Measurements from ENCODE around the gene GLRA1.
"Not testable (repeated sequence)": the region's sequence is repeated elsewhere in the genome, so short reads cannot be mapped to it uniquely, and the experiment has no call there.

The GLRA1 gene

DNA sequence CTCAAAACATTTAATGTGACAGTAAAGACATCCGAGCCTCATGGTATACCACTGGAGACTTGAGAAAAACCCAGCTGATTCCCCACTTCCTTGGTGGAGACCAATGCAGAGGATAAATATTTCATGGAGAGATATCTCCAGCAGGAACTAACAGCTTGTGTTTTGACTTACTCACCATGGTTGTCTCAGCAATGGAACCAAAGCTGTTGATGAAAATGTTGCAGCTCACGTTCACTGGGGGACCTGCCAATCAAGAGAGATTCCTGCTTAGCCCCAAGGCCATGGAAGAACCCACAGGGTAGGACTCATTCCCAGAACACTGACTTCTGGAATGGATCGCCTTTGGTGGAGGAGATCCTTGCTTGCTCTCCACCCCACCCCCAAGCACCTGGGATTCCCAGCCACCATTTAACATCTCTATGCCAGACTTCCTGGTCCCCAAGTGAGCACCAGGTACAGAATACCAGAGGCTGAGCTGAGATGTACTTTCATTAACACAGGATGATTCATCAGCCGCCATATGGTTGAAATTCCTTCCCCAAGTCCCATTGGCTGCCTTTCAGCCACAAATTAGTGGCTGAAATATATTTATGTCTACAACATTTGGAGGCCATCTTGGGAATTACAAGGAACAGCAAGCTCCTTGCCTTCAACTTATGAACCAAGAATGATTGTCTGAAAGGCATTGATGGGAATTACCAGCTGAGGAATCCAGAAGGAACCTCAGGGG lies 37.9 kb downstream of the GLRA1 start:
- intact Hi-C loops (cut with micrococcal nuclease) = no loop called here
- Mint-ChIP-seq H3K4me3 (no peak overlapping the region), H3K27me3 (peaks cover 2% of the 10 kb centered on the region), H3K36me3 (ENCODE audit: low read depth) (no peaks in the 10 kb centered on the region), H3K27ac (no peak overlapping the region), H3K4me1 (ENCODE audit: low read depth) (no peaks in the 10 kb centered on the region), H3K9me3 (no peaks in the 10 kb centered on the region)

DNA sequence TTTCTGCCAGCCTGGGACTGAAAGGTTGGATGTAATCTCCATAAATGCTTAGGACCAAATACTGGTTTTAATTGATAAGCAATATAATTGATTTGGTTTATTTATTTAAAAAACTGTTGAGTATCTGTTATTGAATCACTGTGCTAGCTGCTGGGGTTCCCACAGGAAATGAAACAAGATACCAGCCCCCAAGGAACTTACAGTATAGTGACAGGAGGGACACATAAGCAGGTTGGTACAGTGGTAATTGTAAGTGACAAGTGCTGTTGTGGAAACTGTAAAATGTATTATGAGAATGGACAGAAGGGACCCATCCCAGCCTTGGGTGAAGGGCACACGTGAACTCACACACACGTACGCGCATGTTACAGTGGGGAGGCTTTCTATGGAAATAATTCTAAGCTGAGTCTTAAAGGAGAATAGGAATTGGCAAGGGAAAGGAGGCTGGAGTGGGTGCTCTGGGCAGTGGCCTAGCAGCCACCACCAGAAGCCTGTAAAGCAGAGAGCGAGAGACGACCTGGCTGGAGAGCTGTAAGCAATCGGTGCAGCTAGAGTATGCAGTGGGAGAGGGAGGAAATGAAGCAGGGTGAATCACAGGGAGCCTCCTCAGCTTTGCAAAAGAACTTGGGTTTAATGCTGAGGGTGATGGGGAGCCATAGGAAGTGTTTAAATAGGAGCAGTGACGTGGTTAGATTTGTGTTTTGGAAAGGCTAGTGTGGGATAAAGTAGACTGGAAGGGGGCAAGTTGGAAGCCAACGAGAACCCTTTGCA lies 39.3 kb downstream of the GLRA1 start:
- intact Hi-C loops (cut with micrococcal nuclease) = no loop called here
- Mint-ChIP-seq H3K4me1 (ENCODE audit: low read depth) (no peaks in the 10 kb centered on the region), H3K27ac (no peak overlapping the region), H3K27me3 (peaks cover 2% of the 10 kb centered on the region), H3K9me3 (no peaks in the 10 kb centered on the region), H3K4me3 (no peak overlapping the region), H3K36me3 (ENCODE audit: low read depth) (no peaks in the 10 kb centered on the region)

DNA sequence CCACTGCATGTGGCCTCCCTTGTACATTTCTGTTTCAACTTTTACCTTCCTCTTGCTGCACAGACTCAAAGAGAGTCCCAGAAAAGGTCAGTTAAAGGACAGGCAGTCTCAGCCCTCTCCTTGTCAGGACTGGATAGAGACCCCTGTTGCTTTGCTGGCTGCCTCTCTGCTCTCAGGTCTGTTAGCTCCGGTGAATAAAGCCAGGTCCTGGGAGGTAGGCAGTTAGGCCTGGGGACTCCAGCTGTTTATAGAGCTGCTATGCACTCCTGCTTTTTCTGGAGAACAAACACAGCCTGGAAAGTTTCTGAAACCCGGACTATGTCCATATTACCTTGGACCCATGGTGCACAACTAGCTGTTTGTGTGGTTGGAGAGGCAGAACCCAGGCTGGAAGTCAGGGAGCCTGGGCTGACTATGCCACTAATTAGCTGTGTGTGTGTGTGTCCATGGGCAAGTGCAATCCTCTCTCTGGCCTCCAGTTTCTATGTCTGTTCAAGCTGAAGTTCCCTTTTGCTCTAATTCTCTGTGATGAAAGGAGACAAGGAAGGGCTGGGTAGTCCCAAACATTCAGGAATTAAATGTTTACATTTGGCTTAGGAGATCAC lies 42.9 kb downstream of the GLRA1 start:
- intact Hi-C loops (cut with micrococcal nuclease) = no loop called here
- Mint-ChIP-seq H3K27me3 (peaks cover 2% of the 10 kb centered on the region), H3K4me3 (no peak overlapping the region), H3K27ac (no peak overlapping the region), H3K4me1 (ENCODE audit: low read depth) (no peaks in the 10 kb centered on the region), H3K9me3 (peaks cover 11% of the 10 kb centered on the region), H3K36me3 (ENCODE audit: low read depth) (no peaks in the 10 kb centered on the region)

DNA sequence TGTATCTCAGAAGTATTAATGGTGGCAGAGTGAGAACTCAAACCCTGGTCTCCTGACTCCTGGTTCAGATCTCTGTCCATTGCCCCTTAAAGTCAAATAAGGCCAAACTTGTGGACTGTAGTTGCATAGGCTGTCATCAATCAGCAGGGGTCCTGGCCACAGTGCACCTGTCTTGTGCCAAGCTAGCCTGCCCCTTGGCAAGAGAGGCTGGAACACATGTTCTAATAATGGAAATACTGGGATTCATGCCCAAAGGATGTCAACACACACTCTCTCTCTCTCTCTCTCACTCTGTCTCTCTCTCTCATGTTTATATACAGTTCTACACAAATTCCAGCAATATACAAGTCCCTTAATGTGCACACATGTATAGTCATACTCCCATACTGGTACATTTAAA lies 44.3 kb downstream of the GLRA1 start:
- Mint-ChIP-seq H3K27me3 (peaks cover 2% of the 10 kb centered on the region), H3K4me3 (no peak overlapping the region), H3K9me3 (peaks cover 19% of the 10 kb centered on the region), H3K4me1 (ENCODE audit: low read depth) (no peaks in the 10 kb centered on the region), H3K27ac (no peak overlapping the region), H3K36me3 (ENCODE audit: low read depth) (no peaks in the 10 kb centered on the region)
- intact Hi-C loops (cut with micrococcal nuclease) = no loop called here

DNA sequence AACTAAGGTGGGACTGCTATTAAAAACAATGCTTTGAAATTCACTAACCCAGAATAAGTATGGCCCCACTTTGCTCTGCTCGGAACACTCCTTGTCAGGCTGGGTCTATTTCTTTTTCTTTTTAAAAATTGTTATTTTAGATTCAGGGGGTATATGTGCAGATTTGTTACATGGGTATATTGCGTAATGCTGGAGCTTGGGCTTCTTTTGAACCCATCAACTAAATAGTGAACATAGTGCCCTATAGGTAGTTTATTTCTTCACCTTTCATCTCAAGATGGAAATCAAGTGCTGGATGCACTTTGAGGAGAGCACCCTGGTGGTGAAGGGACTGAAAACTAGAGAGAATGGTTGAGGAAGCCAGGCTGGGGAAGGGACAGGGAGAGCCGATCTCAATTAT lies 51.0 kb downstream of the GLRA1 start:
- intact Hi-C loops (cut with micrococcal nuclease) = no loop called here
- Mint-ChIP-seq H3K4me1 (ENCODE audit: low read depth) (no peaks in the 10 kb centered on the region), H3K4me3 (no peak overlapping the region), H3K36me3 (ENCODE audit: low read depth) (no peaks in the 10 kb centered on the region), H3K9me3 (peaks cover 19% of the 10 kb centered on the region), H3K27ac (no peak overlapping the region), H3K27me3 (no peaks in the 10 kb centered on the region)

DNA sequence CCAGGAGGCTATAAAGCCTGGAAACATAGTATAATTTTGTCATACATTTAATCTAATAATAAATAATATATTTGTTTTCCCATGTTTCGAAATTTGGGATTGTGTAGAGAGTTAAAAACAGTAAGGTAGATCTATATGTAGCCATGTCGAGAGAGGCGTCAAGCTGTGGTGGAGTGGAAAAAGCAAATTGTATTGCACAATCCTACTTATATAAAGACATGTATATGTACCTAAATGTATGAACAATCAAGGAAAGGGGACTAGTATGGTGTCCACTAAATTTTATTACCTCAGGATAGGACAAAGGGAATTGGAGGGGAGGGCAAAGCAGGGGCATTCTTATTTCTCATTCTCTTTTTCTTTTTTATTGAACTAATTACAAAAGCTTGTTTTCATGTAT lies 52.0 kb downstream of the GLRA1 start:
- no peak overlapping the region for H3K27ac Mint-ChIP-seq
- H3K4me3 Mint-ChIP-seq = no peak overlapping the region
- no peaks in the 10 kb centered on the region for H3K4me1 Mint-ChIP-seq (ENCODE audit: low read depth)
- H3K27me3 Mint-ChIP-seq = no peaks in the 10 kb centered on the region
- peaks cover 17% of the 10 kb centered on the region for H3K9me3 Mint-ChIP-seq
- intact Hi-C loops (cut with micrococcal nuclease) = no loop called here
- H3K36me3 Mint-ChIP-seq (ENCODE audit: low read depth) = no peaks in the 10 kb centered on the region

DNA sequence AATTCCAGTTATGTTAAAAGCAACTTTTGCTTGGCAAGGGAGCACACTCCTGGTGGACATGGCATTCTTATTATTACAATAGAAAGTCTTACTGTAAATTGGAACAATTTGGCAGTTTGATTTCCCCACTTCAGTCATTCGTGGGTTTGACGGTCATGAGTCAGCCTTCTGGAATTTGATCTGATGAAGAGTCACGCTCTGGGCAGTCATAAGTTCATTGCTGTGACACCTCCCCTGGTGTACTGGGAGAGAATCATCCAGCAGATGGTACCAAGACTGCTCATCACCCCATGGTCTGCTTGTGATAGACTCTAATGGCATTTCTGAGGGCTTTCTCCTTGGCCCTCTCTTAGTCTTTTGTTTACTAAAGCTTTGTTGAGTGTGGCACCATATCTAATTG lies 53.8 kb downstream of the GLRA1 start:
- Mint-ChIP-seq H3K36me3 (ENCODE audit: low read depth) (no peaks in the 10 kb centered on the region), H3K4me1 (ENCODE audit: low read depth) (no peaks in the 10 kb centered on the region), H3K4me3 (no peak overlapping the region), H3K27ac (no peak overlapping the region), H3K27me3 (no peaks in the 10 kb centered on the region), H3K9me3 (no peaks in the 10 kb centered on the region)
- intact Hi-C loops (cut with micrococcal nuclease) = no loop called here

DNA sequence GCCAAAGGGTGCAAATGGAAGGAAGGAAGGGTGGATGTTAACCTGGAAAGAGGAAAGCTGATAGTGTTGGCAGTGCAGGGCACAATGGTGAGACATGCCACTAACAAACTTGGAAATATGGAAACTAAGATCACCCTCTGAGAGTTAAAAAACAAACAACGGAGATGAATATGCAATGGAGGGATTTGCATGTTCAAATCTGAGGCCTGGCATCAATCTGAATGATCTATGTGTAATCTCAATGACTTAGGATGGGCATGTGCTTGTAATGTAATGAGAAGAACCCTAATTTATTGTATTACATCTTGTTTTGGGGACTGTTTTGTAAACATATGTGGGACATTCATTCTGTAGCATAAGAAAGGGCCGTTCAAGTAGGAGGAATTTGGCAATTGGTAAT lies 54.4 kb downstream of the GLRA1 start:
- H3K4me3 Mint-ChIP-seq = no peak overlapping the region

DNA sequence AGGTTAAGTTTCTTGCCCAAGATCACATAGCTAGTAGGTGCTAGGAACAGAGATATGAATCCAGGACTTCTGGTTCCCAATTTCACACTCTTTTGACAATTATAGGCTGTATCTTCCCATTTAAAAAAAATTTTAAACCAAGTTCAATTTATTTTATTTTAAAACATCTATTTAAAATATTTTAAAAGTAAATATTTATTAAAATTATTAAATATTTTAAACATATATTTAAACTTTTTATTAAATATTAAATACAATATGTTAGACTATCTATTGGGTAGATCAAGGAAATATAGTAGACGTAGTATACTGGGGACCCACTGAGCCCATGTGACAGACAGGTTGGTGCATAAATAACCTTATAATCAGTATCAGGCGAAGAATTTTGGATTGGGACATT lies 54.8 kb downstream of the GLRA1 start:
- Mint-ChIP-seq H3K4me1 (ENCODE audit: low read depth) (no peaks in the 10 kb centered on the region), H3K27me3 (no peaks in the 10 kb centered on the region), H3K9me3 (no peaks in the 10 kb centered on the region), H3K4me3 (no peak overlapping the region), H3K27ac (no peak overlapping the region), H3K36me3 (ENCODE audit: low read depth) (no peaks in the 10 kb centered on the region)
- intact Hi-C loops (cut with micrococcal nuclease) = no loop called here

More for the DNA sequence above, 54.4 kb downstream of the GLRA1 start:
- Mint-ChIP-seq H3K9me3 (no peaks in the 10 kb centered on the region), H3K36me3 (ENCODE audit: low read depth) (no peaks in the 10 kb centered on the region), H3K27me3 (no peaks in the 10 kb centered on the region), H3K27ac (no peak overlapping the region), H3K4me1 (ENCODE audit: low read depth) (no peaks in the 10 kb centered on the region)
- intact Hi-C loops (cut with micrococcal nuclease) = no loop called here

DNA sequence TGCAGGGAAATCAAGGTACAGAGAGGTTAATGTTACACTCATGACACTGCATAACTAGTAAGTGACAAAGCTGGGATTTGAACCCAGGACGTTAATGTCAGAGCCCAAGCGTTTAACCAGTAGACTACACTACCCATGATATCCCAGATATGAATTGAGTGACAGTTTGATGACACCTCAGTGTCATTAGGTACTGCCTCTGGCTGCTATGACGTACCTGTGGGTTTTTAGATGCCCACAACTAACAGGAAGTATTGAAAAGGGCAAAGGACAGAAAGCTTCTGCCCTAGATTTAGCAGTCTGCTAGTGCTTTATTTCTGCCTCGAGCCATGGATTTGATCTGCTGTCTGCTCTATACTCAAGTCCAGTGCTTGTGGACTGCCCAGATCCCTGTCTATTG lies 56.2 kb downstream of the GLRA1 start:
- Mint-ChIP-seq H3K4me3 (no peak overlapping the region), H3K36me3 (ENCODE audit: low read depth) (no peaks in the 10 kb centered on the region), H3K9me3 (no peaks in the 10 kb centered on the region), H3K27me3 (no peaks in the 10 kb centered on the region), H3K27ac (no peak overlapping the region), H3K4me1 (ENCODE audit: low read depth) (no peaks in the 10 kb centered on the region)
- intact Hi-C loops (cut with micrococcal nuclease) = no loop called here

DNA sequence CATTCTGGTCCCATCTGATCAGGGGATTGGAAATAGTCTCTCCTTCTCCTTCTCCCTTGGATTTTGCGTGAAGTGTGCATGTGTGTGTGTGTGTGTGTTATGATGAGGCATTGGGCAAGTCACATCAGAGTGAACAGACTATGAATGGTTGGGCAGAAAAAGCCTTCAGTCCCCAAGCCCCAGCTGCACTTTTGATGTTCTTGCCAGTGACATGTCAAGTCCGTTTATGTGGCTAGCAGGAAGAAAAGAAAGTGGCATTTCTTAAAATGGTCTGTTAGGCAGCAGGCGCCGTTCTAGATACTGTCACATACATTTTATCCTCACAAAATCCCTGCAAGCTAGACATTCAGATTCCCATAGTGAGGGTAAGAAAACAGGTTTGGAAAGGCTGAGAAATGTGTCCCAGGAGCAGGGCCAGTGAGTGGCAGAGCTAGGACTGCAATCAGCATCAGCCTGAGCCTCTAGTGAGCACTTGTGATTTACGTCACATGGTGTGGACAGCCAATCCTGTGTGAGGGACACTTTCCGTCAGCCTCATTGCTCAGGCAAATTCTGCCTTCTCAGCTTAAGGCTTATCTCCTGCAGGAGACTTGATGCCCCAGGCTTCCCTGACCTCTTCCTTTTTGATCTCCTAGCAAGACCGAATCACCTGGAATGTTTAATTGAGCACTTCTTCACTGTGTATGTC lies 60.4 kb downstream of the GLRA1 start:
- no peak overlapping the region for H3K4me3 Mint-ChIP-seq
- no peaks in the 10 kb centered on the region for H3K27me3 Mint-ChIP-seq
- H3K9me3 Mint-ChIP-seq = no peaks in the 10 kb centered on the region
- intact Hi-C loops (cut with micrococcal nuclease) = no loop called here
- H3K36me3 Mint-ChIP-seq (ENCODE audit: low read depth) = no peaks in the 10 kb centered on the region
- no peaks in the 10 kb centered on the region for H3K4me1 Mint-ChIP-seq (ENCODE audit: low read depth)
- no peak overlapping the region for H3K27ac Mint-ChIP-seq

DNA sequence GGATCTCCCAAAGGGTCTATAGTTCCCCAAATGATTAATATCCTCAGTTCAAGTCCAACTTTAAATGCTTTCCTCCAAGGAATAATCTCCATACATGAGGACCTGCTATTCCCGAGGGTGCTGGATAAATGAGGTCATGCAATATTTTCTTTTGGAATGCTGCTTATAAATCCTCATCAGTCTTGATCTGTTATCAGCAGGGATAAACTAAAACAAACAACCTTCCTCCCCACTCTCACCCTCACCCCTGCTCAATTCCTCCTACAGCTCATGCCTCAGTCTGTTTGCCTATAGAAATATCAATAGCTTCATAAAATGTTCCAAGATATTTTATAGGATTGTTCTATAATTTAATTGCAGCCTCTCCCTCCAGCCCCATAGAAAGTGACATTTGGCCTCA lies 61.1 kb downstream of the GLRA1 start:
- Mint-ChIP-seq H3K4me3 (no peak overlapping the region), H3K27ac (no peak overlapping the region), H3K4me1 (ENCODE audit: low read depth) (no peaks in the 10 kb centered on the region), H3K27me3 (no peaks in the 10 kb centered on the region), H3K9me3 (no peaks in the 10 kb centered on the region), H3K36me3 (ENCODE audit: low read depth) (no peaks in the 10 kb centered on the region)
- intact Hi-C loops (cut with micrococcal nuclease) = no loop called here

DNA sequence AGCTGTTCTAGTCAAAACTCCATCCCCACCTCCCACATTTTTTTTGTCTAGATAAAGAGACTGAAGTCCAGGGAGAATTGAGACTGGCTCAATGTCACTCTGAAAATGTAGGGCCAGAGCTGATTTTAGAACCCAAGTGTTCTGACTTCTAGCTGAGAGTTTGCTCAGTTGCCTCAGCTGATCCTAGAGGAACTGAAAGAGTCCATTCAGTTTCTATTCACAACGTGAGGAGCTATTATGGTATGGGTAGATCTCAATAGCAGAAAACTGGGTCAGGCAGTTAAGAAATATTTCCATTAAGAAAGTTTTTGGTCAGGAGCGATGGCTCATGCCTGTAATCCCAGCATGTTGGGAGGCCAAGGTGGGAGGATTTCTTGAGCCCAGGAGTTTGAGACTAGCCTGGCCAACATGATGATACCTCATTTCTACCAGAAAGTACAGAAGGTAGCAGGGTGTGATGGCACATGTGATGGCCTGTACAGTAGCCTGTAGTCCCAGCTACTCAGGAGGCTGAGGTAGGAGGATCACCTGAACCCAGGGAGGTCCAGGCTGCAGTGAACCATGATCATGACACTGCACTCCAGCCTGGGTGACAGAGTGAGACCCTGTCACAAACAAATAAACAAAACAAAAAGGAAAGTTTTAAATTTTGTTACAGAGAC lies 61.7 kb downstream of the GLRA1 start:
- Mint-ChIP-seq H3K9me3 (no peaks in the 10 kb centered on the region), H3K4me1 (ENCODE audit: low read depth) (no peaks in the 10 kb centered on the region), H3K4me3 (no peak overlapping the region), H3K27ac (no peak overlapping the region), H3K36me3 (ENCODE audit: low read depth) (no peaks in the 10 kb centered on the region), H3K27me3 (no peaks in the 10 kb centered on the region)
- intact Hi-C loops (cut with micrococcal nuclease) = no loop called here

DNA sequence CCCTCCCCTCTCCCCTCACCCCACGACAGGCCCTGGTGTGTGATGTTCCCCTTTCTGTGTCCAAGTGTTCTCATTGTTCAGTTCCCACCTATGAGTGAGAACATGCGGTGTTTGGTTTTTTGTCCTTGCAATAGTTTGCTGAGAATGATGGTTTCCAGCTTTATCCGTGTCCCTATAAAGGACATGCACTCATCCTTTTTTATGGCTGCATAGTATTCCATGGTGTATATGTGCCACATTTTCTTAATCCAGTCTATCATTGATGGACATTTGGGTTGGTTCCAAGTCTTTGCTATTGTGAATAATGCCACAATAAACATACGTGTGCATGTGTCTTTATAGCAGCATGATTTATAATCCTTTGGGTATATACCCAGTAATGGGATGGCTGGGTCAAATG lies 63.8 kb downstream of the GLRA1 start:
- H3K9me3 Mint-ChIP-seq; H3K36me3 Mint-ChIP-seq (ENCODE audit: low read depth): not testable (repeated sequence)

More for the DNA sequence above, 63.8 kb downstream of the GLRA1 start:
- intact Hi-C loops (cut with micrococcal nuclease); H3K4me1 Mint-ChIP-seq (ENCODE audit: low read depth); H3K27ac Mint-ChIP-seq; H3K4me3 Mint-ChIP-seq; H3K27me3 Mint-ChIP-seq: not testable (repeated sequence)
